ENCODE data around the gene ASTE1. TPM values are rescaled to one million over a fixed set of nuclear protein-coding genes. Genes with fewer than 3 reads are reported as not detected.

ASTE1 gene
- total RNA-seq, 1 experiment from 2014 or later: 12.2 TPM

Other genes starting within 250 kb of the ASTE1 start
- gene ATP2C1, start 132.7 kb downstream of the ASTE1 start, total RNA-seq (2014; rRNA removed; shearing (Covaris generic)): 17.2 and 33.9 TPM in 2 replicates
- 3.4 and 8.1 TPM in 2 replicates for gene NEK11, start 52 bp upstream of the ASTE1 start, total RNA-seq (2014; rRNA removed; shearing (Covaris generic))

Data from M059J (cell line).